ENCODE results near the gene LARP6. TPM values are rescaled to one million over a fixed set of nuclear protein-coding genes. Genes with fewer than 3 reads are reported as not detected.
A peak's percentile ranks its signal among the peaks of the same experiment; 100 is the strongest.
"Not testable (repeated sequence)": the region's sequence is repeated elsewhere in the genome, so short reads cannot be mapped to it uniquely, and the experiment has no call there.

Gene LARP6
- total and polyA plus RNA-seq, 2 of the 13 experiments (the other 11 are each of a cell fraction or from before 2014, with no cell fraction given) = 2.9 to 8.2 TPM

DNA sequence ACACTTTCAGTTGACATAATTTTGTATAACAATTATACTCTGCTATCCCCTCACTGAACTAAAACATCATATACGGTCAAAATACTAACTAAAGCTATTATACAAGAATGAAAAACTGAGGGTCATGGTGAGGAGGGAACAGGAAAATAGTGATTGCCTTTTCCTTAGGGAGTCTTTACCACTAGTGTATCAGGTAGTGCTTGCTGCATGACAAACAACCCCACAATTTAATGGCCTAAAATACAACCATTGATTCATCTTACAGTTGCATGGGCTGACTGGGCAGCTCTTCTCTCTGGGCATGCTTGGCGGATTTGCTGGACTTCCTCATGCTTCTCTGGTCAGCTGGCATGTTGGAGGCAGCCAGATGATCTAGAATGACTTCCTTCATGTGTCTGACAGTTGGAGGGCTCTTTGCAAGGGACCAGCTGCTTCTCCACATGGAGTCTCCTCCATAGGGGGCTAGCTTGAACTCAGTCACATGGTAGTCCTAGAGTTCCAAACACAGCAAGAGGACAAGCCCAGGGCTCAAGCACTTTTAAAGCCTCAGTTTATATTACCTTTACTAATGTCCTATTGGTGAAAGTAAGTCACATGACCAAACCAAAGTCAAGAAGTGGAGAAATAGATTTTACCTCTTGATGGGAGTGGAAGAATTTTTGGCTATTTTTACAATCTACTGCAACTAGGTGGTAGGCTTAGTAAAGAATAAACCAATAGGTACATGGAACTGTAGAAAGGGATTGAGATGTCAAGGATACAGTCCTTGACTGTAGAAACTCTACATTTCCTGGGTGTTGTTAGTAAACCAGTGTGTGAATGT lies 19.5 kb upstream of the LARP6 start:
- Histone ChIP-seq H3K36me3 (replicated peaks in 1 of 2; ENCODE audit: control insufficient read depth in 1 of 2, insufficient read depth in 2 of 2, low read length in 2 of 2) (no peaks in the 10 kb centered on the region), H3K27ac (ENCODE audit: extremely low read length, insufficient read depth, low read length) (no peak overlapping the region), H3K4me2 (ENCODE audit: low read depth, low read length) (no peak overlapping the region), H3K27me3 (ENCODE audit: control insufficient read depth in 1 of 2, insufficient read depth in 2 of 2, low read length in 2 of 2) (no peaks in the 10 kb centered on the region), H3K9me3 (ENCODE audit: low read length) (no peaks in the 10 kb centered on the region), H4K20me1 (ENCODE audit: insufficient read depth, low read length) (no peaks in the 10 kb centered on the region), H3K79me2 (ENCODE audit: insufficient read depth, low read length) (no peaks in the 10 kb centered on the region), H2AFZ (ENCODE audit: low read length) (no peak overlapping the region), H3K9ac (ENCODE audit: insufficient read depth, low read depth, low read length) (no peak overlapping the region), H3K4me1 (ENCODE audit: insufficient read depth, low read length) (peaks cover 30% of the 10 kb centered on the region), H3K4me3 (replicated peaks in 1 of 3; ENCODE audit: insufficient read depth in 1 of 3, low read depth in 2 of 3, low read length in 3 of 3) (no peak overlapping the region)
- CTCF ChIA-PET (ENCODE audit: low intra/inter-chr PET ratio, low total read pairs) = interaction anchor here (2.1 kb wide), 1 partner anchor 49 kb away, joined by 10 read pairs; no protein-coding TSS in a partner anchor
- TF ChIP-seq RBAK (CRISPR knock-in tag; IDR thresholded peaks at IDR 0.05) (peak; percentile 89), ZNF12 (CRISPR knock-in tag; IDR thresholded peaks at IDR 0.05) (peak; percentile 87; the same call in 1 of the 2 replicates), YY1 (IDR thresholded peaks at IDR 0.05; ENCODE audit: insufficient read depth, insufficient replicate concordance, low read depth, low read length) (no peak)
- TF ChIP-seq, protein P1, sequence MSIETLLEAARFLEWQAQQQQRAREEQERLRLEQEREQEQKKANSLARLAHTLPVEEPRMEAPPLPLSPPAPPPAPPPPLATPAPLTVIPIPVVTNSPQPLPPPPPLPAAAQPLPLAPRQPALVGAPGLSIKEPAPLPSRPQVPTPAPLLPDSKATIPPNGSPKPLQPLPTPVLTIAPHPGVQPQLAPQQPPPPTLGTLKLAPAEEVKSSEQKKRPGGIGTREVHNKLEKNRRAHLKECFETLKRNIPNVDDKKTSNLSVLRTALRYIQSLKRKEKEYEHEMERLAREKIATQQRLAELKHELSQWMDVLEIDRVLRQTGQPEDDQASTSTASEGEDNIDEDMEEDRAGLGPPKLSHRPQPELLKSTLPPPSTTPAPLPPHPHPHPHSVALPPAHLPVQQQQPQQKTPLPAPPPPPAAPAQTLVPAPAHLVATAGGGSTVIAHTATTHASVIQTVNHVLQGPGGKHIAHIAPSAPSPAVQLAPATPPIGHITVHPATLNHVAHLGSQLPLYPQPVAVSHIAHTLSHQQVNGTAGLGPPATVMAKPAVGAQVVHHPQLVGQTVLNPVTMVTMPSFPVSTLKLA (IDR thresholded peaks at IDR 0.05) = 0 out of 2 replicates have a peak, but pooled peaks have one; percentile 11
- no peak for DNase-seq (ENCODE audit: low spot score)
- POLR2A ChIA-PET = interaction anchor here (1.7 to 1.9 kb wide), 2 partner anchors 10 to 40 kb away, joined by 7 to 10 read pairs; no protein-coding TSS in a partner anchor
- BruUV-seq (replicated peaks) = no TSS peak
- intact Hi-C loops (cut with micrococcal nuclease; ENCODE audit: unreplicated experiment) (no loop called here), in situ Hi-C loops (cut with HindIII; ENCODE audit: extremely low pct_ligation_motif_present, low pct_unique_long_range_greater_than_20kb) (loop anchor here (10.0 kb wide), 1 partner anchor 49 kb away; no protein-coding TSS in a partner anchor)
- no peak for ATAC-seq
- 65% methylated on average over 2 of the region's 2 CpGs for WGBS (ENCODE audit: low lambda C conversion rate)
- FAIRE-seq = no peak

DNA sequence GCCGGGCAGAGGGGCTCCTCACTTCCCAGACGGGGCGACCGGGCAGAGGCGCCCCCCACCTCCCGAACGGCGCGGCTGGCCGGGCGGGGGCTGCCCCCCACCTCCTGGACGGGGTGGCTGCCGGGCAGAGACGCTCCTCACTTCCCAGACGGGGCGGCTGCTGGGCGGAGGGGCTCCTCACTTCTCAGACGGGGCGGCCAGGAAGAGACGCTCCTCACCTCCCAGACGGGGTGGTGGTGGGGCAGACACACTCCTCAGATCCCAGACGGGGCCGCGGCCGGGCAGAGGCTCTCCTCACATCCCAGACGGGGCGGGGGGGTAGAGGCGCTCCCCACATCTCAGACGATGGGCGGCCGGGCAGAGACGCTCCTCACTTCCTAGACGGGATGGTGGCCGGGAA lies 17.5 kb upstream of the LARP6 start:
- intact Hi-C loops (cut with micrococcal nuclease; ENCODE audit: unreplicated experiment); POLR2A ChIA-PET; H3K9ac ChIP-seq (ENCODE audit: insufficient read depth, low read depth, low read length); ATAC-seq; BruUV-seq (replicated peaks); H2AFZ ChIP-seq (ENCODE audit: low read length); H3K4me3 ChIP-seq (replicated peaks in 1 of 3; ENCODE audit: insufficient read depth in 1 of 3, low read depth in 2 of 3, low read length in 3 of 3); H4K20me1 ChIP-seq (ENCODE audit: insufficient read depth, low read length); H3K27ac ChIP-seq (ENCODE audit: extremely low read length, insufficient read depth, low read length); H3K4me2 ChIP-seq (ENCODE audit: low read depth, low read length); FAIRE-seq; H3K79me2 ChIP-seq (ENCODE audit: insufficient read depth, low read length); DNase-seq (ENCODE audit: low spot score); H3K36me3 ChIP-seq (replicated peaks in 1 of 2; ENCODE audit: control insufficient read depth in 1 of 2, insufficient read depth in 2 of 2, low read length in 2 of 2); CTCF ChIA-PET (ENCODE audit: low intra/inter-chr PET ratio, low total read pairs); H3K9me3 ChIP-seq (ENCODE audit: low read length); H3K27me3 ChIP-seq (ENCODE audit: control insufficient read depth in 1 of 2, insufficient read depth in 2 of 2, low read length in 2 of 2): not testable (repeated sequence)
- peaks cover 30% of the 10 kb centered on the region for H3K4me1 ChIP-seq (ENCODE audit: insufficient read depth, low read length)
- in situ Hi-C loops (cut with HindIII; ENCODE audit: extremely low pct_ligation_motif_present, low pct_unique_long_range_greater_than_20kb) = loop anchor here (10.0 kb wide), 1 partner anchor 47 kb away; no protein-coding TSS in a partner anchor
- WGBS (ENCODE audit: low lambda C conversion rate) = 92% methylated on average over 19 of the region's 34 CpGs
